ENCODE measurements around the gene CAMK2B. TPM values are rescaled to one million over a fixed set of nuclear protein-coding genes. Genes with fewer than 3 reads are reported as not detected.

CAMK2B gene
- total RNA-seq, 1 donor from 2014 or later, result 8.4 TPM

DNA sequence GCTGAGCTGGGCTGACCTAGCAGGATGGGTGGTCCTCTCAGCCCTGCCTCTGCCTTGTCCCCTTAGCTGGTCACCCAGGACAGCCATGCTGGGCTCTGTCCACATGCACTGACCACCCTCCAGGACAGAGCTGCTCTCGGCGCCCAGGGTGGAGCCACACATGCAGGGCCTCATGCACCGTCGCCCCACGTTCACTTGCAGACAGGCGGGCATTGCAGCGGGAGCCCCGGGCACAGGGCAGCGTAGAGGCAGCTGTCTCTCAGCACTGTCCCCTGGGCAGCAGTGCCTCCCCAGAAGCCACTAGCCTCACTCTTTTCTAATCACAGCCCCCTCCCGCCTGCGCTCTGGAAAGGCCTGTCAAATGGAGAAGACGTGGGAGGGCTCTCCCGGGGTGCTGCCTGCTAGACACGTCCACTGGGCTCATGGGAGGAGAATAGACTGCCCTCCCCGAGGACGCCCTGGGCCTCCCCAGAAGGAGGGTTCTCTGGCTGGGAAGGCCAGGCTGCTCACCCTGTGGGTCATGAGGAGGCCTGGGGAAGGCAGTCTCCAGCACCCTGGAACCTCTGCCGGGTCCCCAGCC, 87.2 kb downstream of the CAMK2B start:
- Mint-ChIP-seq H3K36me3 (no peaks in the 10 kb centered on the region), H3K27ac (no peak overlapping the region), H3K9me3 (no peaks in the 10 kb centered on the region), H3K27me3 (no peaks in the 10 kb centered on the region), H3K4me1 (ENCODE audit: unreplicated experiment) (peaks cover 7% of the 10 kb centered on the region), H3K4me3 (no peak overlapping the region)
- no peak for DNase-seq (ENCODE audit: extremely low spot score, unreplicated experiment)
- TF ChIP-seq, protein P1, sequence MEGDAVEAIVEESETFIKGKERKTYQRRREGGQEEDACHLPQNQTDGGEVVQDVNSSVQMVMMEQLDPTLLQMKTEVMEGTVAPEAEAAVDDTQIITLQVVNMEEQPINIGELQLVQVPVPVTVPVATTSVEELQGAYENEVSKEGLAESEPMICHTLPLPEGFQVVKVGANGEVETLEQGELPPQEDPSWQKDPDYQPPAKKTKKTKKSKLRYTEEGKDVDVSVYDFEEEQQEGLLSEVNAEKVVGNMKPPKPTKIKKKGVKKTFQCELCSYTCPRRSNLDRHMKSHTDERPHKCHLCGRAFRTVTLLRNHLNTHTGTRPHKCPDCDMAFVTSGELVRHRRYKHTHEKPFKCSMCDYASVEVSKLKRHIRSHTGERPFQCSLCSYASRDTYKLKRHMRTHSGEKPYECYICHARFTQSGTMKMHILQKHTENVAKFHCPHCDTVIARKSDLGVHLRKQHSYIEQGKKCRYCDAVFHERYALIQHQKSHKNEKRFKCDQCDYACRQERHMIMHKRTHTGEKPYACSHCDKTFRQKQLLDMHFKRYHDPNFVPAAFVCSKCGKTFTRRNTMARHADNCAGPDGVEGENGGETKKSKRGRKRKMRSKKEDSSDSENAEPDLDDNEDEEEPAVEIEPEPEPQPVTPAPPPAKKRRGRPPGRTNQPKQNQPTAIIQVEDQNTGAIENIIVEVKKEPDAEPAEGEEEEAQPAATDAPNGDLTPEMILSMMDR (conservative IDR thresholded peaks at IDR 0.05), result no peak

DNA sequence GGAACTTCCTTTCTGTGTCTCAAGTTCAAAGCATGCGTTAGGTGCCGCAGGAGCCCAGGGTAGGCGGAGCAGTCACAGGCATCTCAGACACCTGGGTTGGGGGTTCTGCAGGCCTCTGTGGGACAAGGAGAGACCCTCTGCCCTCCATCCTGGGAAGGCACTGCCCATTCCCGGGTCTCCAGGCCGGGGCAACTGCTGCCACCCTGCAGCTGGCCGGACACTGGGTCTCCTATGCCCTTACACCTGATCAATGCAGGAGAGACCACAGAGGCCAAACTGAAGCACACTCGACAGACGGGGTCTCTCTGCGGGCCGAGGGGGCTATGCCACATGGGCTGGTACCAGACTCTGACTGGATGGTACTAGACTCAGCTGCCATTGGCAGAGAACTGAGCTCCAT, 87.7 kb downstream of the CAMK2B start:
- Mint-ChIP-seq H3K4me3 (no peak overlapping the region), H3K27ac (no peak overlapping the region), H3K9me3 (no peaks in the 10 kb centered on the region), H3K27me3 (no peaks in the 10 kb centered on the region), H3K36me3 (no peaks in the 10 kb centered on the region), H3K4me1 (ENCODE audit: unreplicated experiment) (peaks cover 7% of the 10 kb centered on the region)
- TF ChIP-seq, protein P1 (conservative IDR thresholded peaks at IDR 0.05), result no peak
- DNase-seq (ENCODE audit: extremely low spot score, unreplicated experiment), result no peak

DNA sequence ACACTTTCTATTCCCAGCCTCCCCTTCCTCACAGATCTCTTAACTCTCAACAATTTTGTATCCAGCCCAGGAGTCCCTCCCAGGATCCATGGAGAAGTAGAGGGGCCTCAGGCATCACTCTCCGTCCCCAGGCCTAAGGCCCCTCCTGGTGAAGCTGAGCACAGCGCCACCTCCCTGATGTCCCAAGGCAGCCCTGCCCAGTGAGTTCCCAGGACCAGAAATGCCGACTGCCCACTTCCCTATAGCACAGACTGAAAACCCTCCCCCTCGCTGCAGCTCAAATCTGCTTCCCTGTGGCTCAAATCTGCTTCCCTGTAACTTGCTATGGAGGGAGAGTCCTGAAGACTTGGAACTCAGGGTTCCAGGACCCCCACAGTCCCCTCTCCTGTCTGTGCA, 89.1 kb downstream of the CAMK2B start:
- H3K27ac Mint-ChIP-seq, result no peak overlapping the region
- H3K27me3 Mint-ChIP-seq, result no peaks in the 10 kb centered on the region
- no peak for DNase-seq (ENCODE audit: extremely low spot score, unreplicated experiment)

DNA sequence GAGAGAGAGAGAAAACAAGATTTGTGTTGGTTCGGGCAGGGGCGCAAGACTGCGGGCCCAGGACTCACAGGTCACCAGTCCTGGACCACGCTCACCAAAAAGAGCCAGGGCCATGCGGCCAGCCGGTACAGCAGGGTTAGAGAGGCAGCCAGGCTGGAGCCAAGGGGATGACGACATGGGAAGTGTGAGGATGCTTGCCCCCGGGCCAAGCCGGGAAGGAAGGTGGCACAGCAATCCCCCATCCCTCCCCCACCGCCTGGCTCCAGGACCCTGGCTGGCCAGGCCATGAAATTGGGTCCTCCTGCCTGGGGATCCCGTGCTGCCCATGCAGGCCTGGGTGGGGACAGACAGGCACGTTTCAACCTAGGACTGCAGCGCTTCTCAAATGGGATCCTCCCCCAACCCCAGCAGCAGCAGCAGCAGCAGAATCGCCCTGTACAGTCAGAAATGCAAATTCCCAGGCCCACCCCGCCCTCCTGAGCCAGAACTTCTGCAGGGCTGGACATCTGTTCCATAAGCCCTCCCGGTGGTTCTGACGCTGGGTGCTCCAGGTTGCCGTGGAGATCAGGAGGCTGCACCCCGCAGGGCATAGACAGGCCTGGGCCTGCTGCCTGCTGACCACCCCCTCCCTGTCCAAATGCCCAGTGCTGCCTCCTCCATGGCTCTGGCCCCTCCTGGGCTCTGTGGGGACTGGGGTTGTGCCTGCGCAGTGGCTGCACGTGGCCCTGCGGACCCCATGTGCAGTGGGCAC, 89.6 kb downstream of the CAMK2B start:
- H3K4me3 Mint-ChIP-seq, result no peak overlapping the region
- H3K4me1 Mint-ChIP-seq (ENCODE audit: unreplicated experiment), result peaks cover 7% of the 10 kb centered on the region
- no peaks in the 10 kb centered on the region for H3K36me3 Mint-ChIP-seq
- H3K27me3 Mint-ChIP-seq, result no peaks in the 10 kb centered on the region
- no peak overlapping the region for H3K27ac Mint-ChIP-seq
- H3K9me3 Mint-ChIP-seq, result no peaks in the 10 kb centered on the region
- TF ChIP-seq, protein P1 (conservative IDR thresholded peaks at IDR 0.05), result no peak
- no peak for DNase-seq (ENCODE audit: extremely low spot score, unreplicated experiment)

More for the DNA sequence above, 89.1 kb downstream of the CAMK2B start:
- Mint-ChIP-seq H3K9me3 (no peaks in the 10 kb centered on the region), H3K36me3 (no peaks in the 10 kb centered on the region), H3K4me3 (no peak overlapping the region), H3K4me1 (ENCODE audit: unreplicated experiment) (peaks cover 7% of the 10 kb centered on the region)
- TF ChIP-seq, protein P1 (conservative IDR thresholded peaks at IDR 0.05), result no peak

DNA sequence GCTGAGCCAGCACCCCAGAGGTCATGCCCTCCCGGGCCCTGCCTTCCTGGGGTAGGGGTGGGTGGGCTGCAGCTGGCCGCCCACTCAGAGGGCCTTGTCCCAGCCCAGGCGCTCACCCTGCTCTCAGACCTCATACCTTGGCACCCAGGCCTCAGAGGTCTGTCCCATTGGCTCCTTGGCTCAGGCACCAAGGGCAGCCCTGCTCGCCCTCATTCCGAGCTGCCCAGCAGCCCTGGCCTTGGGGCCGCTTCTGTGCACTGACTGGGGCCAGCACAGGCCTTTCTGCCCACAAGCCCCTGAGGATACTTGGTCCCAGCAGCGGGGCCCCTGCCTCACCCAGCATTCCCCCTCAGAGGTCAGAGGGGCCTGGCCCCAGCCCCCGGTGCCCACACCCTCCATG, 90.3 kb downstream of the CAMK2B start:
- Mint-ChIP-seq H3K27me3 (no peaks in the 10 kb centered on the region), H3K4me3 (no peak overlapping the region), H3K4me1 (ENCODE audit: unreplicated experiment) (peaks cover 7% of the 10 kb centered on the region), H3K27ac (no peak overlapping the region), H3K9me3 (no peaks in the 10 kb centered on the region), H3K36me3 (no peaks in the 10 kb centered on the region)
- TF ChIP-seq, protein P1 (conservative IDR thresholded peaks at IDR 0.05), result no peak
- DNase-seq (ENCODE audit: extremely low spot score, unreplicated experiment), result no peak

All from type B pancreatic cell (in vitro differentiated cells).